DND-41 (cell line): Measurements from ENCODE around the gene PTK6.

ENCODE experiments used
- ATAC-seq: fragments of 200-7000 bp; cut with Tn5 transposase; 3 replicates; pipeline ENCODE4 v1.9.1; 2021; ENCODE audit warnings: low read depth; ENCODE audit not compliant: insufficient read depth
- DNase-seq: peaks from one replicate; pipeline ENCODE4 v3.0.0-alpha.2; 2020
- H2AFZ ChIP-seq: 2 replicates; pipeline ENCODE4 v1.6.0; 2012; ENCODE audit warnings: low read depth, low read length
- H3K27ac ChIP-seq: 2 replicates; pipeline ENCODE4 v1.5.1; 2012; ENCODE audit warnings: low read length, inconsistent platforms
- H3K27me3 ChIP-seq: fragments of 200-600 bp; sonication (generic); 2 replicates; pipeline ENCODE4 v1.6.0; 2012; ENCODE audit warnings: low read length, mild to moderate bottlenecking, inconsistent platforms; ENCODE audit not compliant: insufficient read depth, poor library complexity
- H3K36me3 ChIP-seq: 2 replicates; pipeline ENCODE4 v1.5.1; 2012; ENCODE audit warnings: low read length, inconsistent platforms; ENCODE audit not compliant: insufficient read depth
- H3K4me1 ChIP-seq: 2 replicates; pipeline ENCODE4 v1.5.1; 2012; ENCODE audit warnings: mild to moderate bottlenecking, low read length; ENCODE audit not compliant: insufficient read depth
- H3K4me2 ChIP-seq: 2 replicates; pipeline ENCODE4 v1.6.0; 2012; ENCODE audit warnings: mild to moderate bottlenecking, moderate library complexity, low read length, inconsistent platforms; ENCODE audit not compliant: insufficient read depth
- H3K4me3 ChIP-seq, 2 experiments: fragments of 200-600 bp in 1 of 2; shearing (Covaris generic) in 1 of 2; 2 replicates each; pipeline ENCODE4 v1.5.1; 2012 to 2016; ENCODE audit warnings: inconsistent platforms in 2 of 2, low read length in 2 of 2, mild to moderate bottlenecking in 2 of 2, low read depth in 1 of 2, moderate library complexity in 1 of 2
- H3K79me2 ChIP-seq: 2 replicates; pipeline ENCODE4 v1.6.0; 2012; ENCODE audit warnings: low read length, inconsistent platforms; ENCODE audit not compliant: insufficient read depth
- H3K9ac ChIP-seq: 2 replicates; pipeline ENCODE4 v1.6.0; 2012; ENCODE audit warnings: low read depth, mild to moderate bottlenecking, inconsistent platforms, low read length, moderate library complexity
- H3K9me3 ChIP-seq: 2 replicates; pipeline ENCODE4 v1.5.1; 2012; ENCODE audit warnings: low read length, moderate library complexity, mild to moderate bottlenecking, inconsistent platforms; ENCODE audit not compliant: insufficient read depth, severe bottlenecking
- H4K20me1 ChIP-seq: 2 replicates; pipeline ENCODE4 v1.6.0; 2012; ENCODE audit warnings: low read length; ENCODE audit not compliant: insufficient read depth
- CTCF ChIP-seq: IDR thresholded peaks from 2 replicates; pipeline ENCODE4 v1.5.1; 2012; ENCODE audit warnings: borderline replicate concordance, low read length, moderate library complexity, mild to moderate bottlenecking; ENCODE audit not compliant: poor library complexity, severe bottlenecking; ENCODE audit errors: extremely low read depth
- EZH2 ChIP-seq: IDR thresholded peaks from 3 replicates; pipeline ENCODE4 v1.6.1; 2012; ENCODE audit warnings: borderline replicate concordance, low read depth, mild to moderate bottlenecking, moderate library complexity, low read length, inconsistent platforms; ENCODE audit not compliant: severe bottlenecking

Gene PTK6

GRCh38 chr20:63500151-63500901 is 36.9 kb downstream of the PTK6 start:
- no peak overlapping the region for H3K4me3 ChIP-seq
- peaks cover 9% of the 10 kb centered on the region for H3K4me1 ChIP-seq
- no peak overlapping the region for H3K9ac ChIP-seq
- H4K20me1 ChIP-seq: peaks cover 13% of the 10 kb centered on the region; the same call in 1 of the 2 replicates
- no peak for DNase-seq
- no peaks in the 10 kb centered on the region for H3K79me2 ChIP-seq
- H3K9me3 ChIP-seq: no peaks in the 10 kb centered on the region
- H3K27me3 ChIP-seq: no peaks in the 10 kb centered on the region
- no peak overlapping the region for H3K27ac ChIP-seq
- no peak for ATAC-seq
- H3K4me2 ChIP-seq: no peak overlapping the region
- TF ChIP-seq EZH2 (no peak), CTCF (no peak)
- no peaks in the 10 kb centered on the region for H3K36me3 ChIP-seq
- H2AFZ ChIP-seq: no peak overlapping the region

- Histone ChIP-seq H3K27ac (no peak overlapping the region), H3K4me2 (no peak overlapping the region), H2AFZ (no peak overlapping the region)
Observed at GRCh38 chr20:63499338-63499969, 37.7 kb downstream of the PTK6 start.

GRCh38 chr20:63498960-63499337 is 38.2 kb downstream of the PTK6 start, which contains the start of gene EEF1A2:
EEF1A2 (minus strand) TSS chr20:63499083; CDS start chr20:63497763, 1,320 bp downstream.
- no peak for TF ChIP-seq CTCF
- no peak for TF ChIP-seq EZH2
- Histone ChIP-seq H3K27me3 (no peaks in the 10 kb centered on the region), H4K20me1 (peaks cover 13% of the 10 kb centered on the region; the same call in 1 of the 2 replicates), H3K4me3 (no peak within 1 kb of the TSS), H3K4me1 (peaks cover 9% of the 10 kb centered on the region), H3K9ac (no peak within 1 kb of the TSS), H3K27ac (no peak within 1 kb of the TSS), H3K79me2 (no peaks in the 10 kb centered on the region), H2AFZ (no peak within 1 kb of the TSS), H3K36me3 (no peaks in the 10 kb centered on the region), H3K9me3 (no peaks in the 10 kb centered on the region), H3K4me2 (no peak within 1 kb of the TSS)
- ATAC-seq (no peak), DNase-seq (no peak)

More at GRCh38 chr20:63499338-63499969, 37.7 kb downstream of the PTK6 start:
- Histone ChIP-seq H3K9ac (no peak overlapping the region), H3K79me2 (no peaks in the 10 kb centered on the region), H3K9me3 (no peaks in the 10 kb centered on the region), H3K4me3 (no peak overlapping the region), H3K27me3 (no peaks in the 10 kb centered on the region), H3K4me1 (peaks cover 9% of the 10 kb centered on the region), H4K20me1 (peaks cover 13% of the 10 kb centered on the region; the same call in 1 of the 2 replicates), H3K36me3 (no peaks in the 10 kb centered on the region)
- ATAC-seq (no peak), DNase-seq (no peak)
- no peak for TF ChIP-seq EZH2
- no peak for TF ChIP-seq CTCF
